Limb (tissue), 2 donors: ENCODE data around the gene DUSP8.
"Not testable (repeated sequence)": the region's sequence is repeated elsewhere in the genome, so short reads cannot be mapped to it uniquely, and the experiment has no call there.

ENCODE experiments used
- DNase-seq, 2 donors: peaks; one replicate each; pipeline ENCODE4 v3.0.0-alpha.2; 2016; ENCODE audit errors: extremely low spot score in 2 of 2

Gene DUSP8

GRCh38 chr11:1572197-1573076, at the start of gene DUSP8:
TSS of gene DUSP8 (minus strand) at chr11:1572271. CDS start at chr11:1565826, 6,445 bp downstream.
- DNase-seq, result peak; percentile 74 to 95

GRCh38 chr11:1619449-1619848, 47.4 kb upstream of the DUSP8 start:
- DNase-seq, result no peak

DNA sequence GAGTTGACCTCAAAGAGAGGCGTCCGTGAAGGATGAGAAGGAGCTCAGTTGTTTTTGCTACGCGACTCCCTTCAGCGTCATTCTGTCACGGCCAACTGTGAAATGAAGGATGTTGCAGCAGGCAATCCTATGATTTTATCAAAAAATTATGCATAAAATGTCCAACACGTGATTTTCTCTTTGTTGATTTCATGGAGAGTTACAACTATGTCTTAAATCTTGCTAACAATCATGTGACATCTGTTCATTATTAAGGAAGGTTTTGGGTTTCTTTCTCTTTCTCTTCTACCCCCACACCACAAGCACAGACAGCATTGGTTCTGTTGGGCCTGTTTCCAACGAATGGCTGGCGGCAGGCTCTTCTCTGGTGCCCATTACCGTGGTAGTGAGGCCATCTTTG, 46.2 kb upstream of the DUSP8 start:
- DNase-seq, result no peak

- no peak for DNase-seq
These were observed 36.3 kb upstream of the DUSP8 start, which contains the start of gene KRTAP5-3 for GRCh38 chr11:1608363-1608762. TSS of gene KRTAP5-3 (minus strand) at chr11:1608463. CDS start at chr11:1608385, 78 bp downstream.

DNA sequence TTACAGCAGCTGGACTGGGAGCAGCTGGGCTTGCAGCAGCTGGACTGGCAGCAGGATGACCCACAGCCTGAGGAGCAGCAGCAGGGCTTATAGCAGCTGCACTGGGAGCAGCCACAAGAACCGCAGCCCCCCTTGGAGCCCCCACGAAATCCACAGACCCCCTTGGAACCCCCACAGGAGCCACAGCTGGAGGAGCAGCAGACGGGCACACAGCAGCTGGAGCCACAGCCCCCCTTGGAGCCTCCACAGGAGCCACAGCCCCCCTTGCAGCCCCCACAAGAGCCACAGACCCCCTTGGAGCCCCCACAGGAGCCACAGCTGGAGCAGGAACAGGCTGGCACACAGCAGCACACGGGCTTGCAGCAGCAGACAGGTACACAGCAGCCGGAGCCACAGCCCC, 35.8 kb upstream of the DUSP8 start:
- DNase-seq, result not testable (repeated sequence)

- not testable (repeated sequence) for DNase-seq
These were observed 35.2 kb upstream of the DUSP8 start for GRCh38 chr11:1607156-1607845.

DNA sequence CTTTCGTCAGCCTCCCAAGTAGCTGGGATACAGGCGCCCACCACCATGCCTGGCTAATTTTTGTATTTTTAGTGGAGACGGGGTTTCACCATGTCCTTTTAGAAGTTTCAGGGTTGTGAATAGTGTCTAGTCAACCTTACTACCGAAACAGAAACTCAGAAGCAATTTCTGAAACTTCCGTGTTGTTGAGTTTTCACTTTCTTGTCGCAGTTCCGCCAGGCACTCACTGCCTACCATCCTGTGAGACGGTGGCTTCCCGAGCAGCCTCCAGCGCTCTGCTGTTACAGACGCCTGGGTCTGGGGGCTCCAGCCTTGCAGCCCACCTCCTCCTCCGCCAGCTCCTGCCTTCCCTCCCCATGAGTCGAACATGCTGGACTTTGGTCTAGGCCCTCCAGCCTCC, 33.9 kb upstream of the DUSP8 start:
- DNase-seq, result not testable (repeated sequence)

DNA sequence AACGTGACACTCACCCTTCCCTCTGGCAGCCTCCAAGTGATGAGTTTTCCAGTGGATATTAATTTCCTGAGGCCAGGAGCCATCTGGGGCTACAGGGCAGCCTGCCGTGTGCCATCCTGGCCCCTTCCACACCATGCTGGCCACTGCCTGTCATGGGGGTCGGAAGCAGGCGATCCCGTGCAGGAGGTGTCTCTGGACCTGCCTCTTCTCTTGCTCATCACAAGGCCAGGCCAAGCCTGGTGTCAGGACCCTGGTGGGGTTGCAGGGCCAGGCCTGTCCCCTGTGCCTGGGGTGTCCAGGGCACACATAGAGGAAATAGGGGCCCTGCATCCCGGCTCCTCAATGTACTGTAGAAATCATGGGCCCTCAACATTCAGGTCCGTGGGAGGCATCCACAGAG, 32.6 kb upstream of the DUSP8 start:
- DNase-seq, result no peak

DNA sequence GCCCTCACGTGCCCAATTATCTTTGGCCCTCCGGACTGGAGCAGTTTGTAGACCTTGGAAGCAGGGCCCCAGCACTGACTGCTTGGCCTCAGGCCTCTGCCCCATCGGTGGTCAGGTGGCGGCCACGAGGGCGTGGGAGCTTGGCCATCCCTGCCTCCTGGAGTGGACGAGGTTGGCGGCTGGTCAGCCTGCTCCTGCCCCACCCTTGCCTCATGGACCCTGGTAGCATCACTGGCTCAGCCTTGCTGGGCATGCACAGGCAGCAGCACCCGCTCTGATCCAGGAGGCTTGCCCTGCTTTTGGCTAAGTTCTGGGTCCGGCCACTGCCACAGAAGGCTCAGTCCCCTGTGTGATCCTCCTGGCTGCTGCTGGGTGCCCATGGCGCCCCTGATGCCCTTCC, 32.1 kb upstream of the DUSP8 start:
- no peak for DNase-seq

GRCh38 chr11:1603629-1604028, 31.6 kb upstream of the DUSP8 start:
- no peak for DNase-seq

DNA sequence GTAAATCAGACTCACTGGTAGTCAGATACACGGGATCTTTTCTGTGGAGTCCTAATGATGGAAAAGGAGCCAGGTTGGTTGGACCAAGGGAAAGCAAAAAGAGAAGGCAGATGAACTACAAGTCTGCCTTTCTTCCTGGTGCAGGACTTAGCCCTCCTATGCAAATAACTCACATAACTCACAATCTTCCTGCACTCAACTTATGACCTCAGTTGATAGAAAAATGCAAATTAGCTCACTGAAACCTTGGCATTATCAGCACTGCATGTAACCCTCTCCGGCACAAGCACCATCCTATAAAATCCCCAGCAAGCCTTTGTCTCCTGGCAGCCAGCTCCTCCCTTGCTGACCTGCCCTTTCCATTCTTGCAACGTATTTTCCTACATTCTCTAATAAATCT, 29.6 kb upstream of the DUSP8 start:
- not testable (repeated sequence) for DNase-seq

- no peak for DNase-seq
These were observed 28.6 kb upstream of the DUSP8 start for GRCh38 chr11:1600626-1601025.

GRCh38 chr11:1598816-1599215, 26.7 kb upstream of the DUSP8 start:
- DNase-seq, result no peak

GRCh38 chr11:1598406-1598805, 26.3 kb upstream of the DUSP8 start:
- DNase-seq, result not testable (repeated sequence)

DNA sequence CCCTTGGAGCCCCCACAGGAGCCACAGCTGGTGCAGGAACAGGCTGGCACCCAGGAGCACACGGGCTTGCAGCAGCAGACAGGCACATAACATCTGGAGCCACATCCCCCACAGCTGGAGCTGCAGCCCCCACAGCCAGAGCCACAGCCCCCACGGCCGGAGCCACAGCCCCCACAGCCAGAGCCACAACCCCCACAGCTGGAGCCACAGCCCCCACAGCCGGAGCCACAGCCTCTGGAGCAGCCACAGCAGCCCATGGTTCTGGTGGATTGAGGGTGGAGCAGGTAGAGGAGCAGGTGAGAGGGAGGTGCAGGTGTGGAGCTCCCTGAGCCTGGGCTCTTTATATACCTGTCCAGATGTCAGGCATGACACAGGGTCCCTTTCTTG, 25.9 kb upstream of the DUSP8 start, which contains the start of gene KRTAP5-2:
TSS of gene KRTAP5-2 (minus strand) at position 301 of the 387 bp plus-strand sequence. CDS start at position 257, 44 bp downstream.
- DNase-seq, result no peak

- no peak for DNase-seq
These were observed 25.4 kb upstream of the DUSP8 start for GRCh38 chr11:1597331-1597993.

GRCh38 chr11:1596576-1597121, 24.6 kb upstream of the DUSP8 start:
- not testable (repeated sequence) for DNase-seq

- not testable (repeated sequence) for DNase-seq
These were observed 24.0 kb upstream of the DUSP8 start for GRCh38 chr11:1595994-1596575.

- no peak for DNase-seq
These were observed 20.6 kb upstream of the DUSP8 start for GRCh38 chr11:1592628-1593027.

DNA sequence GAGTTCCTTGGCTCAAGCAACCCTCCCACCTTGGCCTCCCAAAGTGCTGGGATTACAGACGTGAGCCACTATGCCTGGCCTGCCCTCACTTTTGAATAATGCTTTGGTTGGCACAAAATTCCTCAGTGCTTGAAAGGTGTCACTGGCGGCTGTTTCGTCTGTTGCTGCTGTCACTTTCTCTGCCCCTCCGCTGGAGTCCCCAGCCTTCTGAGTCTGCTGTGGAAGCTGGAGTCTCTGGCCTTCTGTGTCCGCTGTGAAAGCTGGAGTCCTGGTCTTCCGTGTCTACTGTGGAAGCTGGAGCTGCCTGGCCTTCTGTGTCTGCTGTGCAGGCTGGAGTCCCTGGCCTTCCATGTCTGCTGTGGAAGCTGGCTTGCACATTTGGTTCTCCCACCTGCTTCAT, 17.9 kb upstream of the DUSP8 start:
- no peak for DNase-seq
